GM21381 (cell line): Measurements from ENCODE around the gene TRNT1.

Experiments used
- ATAC-seq: cut with Tn5 transposase; IDR thresholded peaks from one replicate; pipeline ENCODE4 v1.9.1; 2021; ENCODE audit warnings: mild to moderate bottlenecking, moderate library complexity; ENCODE audit not compliant: unreplicated experiment

The TRNT1 gene

DNA sequence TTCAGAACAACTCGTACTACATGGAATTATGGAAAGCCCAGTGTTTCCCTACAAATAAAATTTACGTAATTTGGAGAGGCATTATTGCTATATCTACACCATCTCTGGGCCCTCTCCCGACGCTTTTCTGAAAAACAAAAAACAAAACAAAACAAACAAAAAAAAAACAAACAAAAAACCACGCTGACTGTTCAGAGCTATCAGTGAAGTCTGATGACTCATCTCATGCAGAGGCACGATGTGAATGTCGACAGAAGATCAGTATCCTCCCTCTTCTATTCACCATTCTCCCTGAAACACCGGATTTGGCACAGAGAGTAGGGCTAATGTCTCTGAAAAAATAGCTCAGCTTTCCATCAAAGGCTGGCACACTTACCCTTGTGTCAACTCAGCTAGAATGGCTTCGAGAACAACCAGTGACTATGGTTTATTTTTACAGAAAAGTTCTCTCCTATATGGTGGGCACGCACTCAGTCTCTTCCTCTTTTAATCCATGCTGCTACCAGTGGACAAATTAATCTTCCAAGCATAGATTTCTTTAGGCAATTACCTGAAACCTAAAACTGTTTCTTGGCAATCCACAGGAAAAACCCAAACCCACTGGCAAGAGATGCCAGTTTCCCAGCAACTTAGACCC is 51.2 kb downstream of the TRNT1 start:
- no peak for ATAC-seq

DNA sequence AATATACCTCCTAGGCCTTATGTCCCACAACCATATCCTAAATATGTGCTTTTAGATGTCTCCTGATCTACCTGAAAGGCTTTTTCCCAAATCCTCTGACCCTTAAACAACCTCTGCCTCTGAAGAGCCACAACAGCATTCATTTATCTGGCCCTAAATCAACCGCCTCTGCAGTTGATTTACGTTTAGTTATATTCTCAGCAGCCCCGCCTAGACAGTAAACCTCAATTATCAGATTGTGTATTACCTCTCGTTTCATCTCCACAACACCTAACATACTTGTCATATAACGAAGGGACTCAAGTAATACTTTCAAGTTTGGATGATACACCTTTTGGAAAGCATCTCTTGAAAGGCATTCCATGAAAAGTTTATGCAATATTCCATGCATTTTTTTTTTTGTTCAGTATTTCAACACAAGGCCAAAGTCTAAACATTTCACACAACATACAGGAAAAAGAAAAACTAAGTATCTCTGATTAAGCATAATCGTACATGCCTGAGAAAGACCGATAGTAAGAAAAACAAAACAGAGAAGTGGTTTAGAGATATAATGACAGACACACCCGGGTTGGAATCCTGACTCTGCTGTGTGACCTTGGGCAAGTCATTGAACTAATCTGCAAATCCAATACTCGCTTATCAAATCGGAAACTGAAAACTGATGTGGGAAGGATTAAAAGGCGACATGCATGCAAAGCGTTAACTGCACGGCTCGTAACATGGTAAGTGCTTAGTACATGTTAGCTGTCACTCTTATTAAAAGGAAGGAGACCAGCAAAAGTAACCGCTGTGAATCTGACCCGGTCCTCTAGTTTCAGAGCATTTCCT is 52.0 kb downstream of the TRNT1 start:
- no peak for ATAC-seq

DNA sequence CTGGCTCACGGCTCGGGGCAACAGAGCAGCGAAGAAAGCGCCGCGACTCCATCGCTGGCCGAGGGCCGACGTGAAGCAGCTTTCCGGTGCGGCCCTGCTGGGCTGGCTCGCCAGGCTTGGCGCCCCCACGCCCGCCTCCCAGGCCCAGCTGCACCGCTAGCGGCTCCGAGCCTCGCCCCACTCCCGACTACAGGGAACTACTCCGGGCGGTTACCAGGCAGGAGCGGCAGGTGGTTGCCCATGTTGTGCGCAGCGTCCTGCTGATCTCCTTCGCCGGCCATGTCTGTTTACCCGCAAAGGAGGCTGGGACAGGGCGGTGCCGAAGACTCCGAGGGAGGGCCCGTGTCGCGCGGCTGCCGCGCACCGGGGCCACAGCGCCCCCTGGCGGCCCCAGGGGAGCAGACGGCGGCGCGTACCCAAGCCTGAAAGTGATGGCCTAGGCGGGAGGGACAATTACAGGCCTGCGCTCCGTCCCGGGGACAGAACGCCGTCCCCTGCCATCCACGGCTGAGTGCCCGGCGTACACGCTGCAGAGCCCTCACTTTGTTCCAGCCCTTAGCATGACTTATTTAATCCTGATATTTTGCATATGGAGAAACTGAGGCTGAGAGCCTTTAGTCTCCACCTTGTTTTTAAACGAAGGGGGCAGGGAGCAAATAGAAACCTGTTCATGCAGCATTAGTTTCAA is 52.8 kb downstream of the TRNT1 start, which contains the start of gene CRBN:
Gene CRBN (minus strand): TSS at position 285 of the 688 bp plus-strand sequence. CDS start 4 bp downstream, at position 281.
- ATAC-seq, result peak; percentile 99

DNA sequence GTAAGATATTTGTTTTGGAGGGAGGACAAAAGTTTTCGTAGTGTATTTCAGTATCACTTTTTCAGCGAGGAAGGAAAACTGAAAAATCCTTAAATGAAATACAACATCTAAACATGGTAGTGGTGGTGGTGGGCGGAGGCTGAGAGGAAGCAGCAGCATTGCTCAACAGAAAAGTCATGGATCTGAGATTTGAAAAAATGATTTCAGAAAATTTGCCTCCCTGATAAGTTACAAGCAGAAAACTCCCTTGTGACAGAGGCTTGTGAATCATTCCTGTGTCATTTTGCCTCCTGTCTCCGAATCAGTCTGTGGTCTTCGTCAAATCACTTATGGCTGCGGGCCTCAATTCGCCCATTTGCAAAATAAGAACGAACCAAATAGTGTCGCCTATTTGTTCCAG is 53.7 kb downstream of the TRNT1 start:
- ATAC-seq, result no peak

DNA sequence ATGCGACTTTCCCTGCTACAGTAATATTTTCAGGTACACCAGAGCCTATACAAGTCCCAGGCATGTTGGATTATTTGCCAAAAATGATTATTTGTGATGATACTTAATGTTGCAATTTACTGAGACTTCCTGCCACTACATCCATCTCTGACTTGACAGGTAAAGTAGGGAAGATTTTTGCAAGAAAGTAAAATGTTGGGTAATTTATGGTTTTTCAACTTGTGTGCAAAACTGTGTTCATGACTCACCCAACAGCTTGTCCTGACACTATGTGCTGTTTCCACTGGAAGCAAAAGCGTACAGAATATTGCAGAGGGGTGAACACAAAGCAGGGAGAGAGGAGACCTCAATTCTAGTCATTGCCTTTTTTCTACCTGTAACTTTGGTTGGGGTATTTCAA is 58.1 kb downstream of the TRNT1 start:
- no peak for ATAC-seq

DNA sequence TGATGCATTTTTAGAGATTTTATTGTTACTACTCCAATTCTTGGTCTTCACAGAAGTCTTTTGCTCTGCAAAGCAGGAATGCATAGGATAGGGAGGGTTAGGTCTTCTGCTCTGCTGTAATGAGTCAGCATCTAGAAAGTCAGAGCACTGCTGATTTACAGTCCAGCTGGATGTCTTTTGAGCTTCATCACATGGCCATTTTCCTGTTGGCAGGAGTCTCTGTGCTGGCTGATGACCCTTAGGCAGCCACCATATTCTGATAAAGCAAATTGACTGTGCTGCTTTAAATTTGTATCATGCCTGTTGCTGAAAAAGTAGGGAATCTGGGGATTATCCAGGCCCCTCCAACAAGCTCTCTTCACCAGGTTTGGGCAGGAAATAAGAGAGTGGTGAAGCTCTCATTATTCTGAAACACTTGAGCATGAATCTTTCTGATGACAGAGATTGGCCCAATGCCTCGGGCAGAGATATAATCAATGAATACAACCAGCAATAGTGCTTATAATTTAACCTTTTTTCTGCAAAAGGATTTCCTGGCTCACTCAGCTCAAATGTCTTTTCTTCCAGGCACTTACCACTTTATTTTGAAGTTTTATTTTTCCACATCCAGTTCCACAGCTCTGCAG is 62.5 kb downstream of the TRNT1 start:
- no peak for ATAC-seq

DNA sequence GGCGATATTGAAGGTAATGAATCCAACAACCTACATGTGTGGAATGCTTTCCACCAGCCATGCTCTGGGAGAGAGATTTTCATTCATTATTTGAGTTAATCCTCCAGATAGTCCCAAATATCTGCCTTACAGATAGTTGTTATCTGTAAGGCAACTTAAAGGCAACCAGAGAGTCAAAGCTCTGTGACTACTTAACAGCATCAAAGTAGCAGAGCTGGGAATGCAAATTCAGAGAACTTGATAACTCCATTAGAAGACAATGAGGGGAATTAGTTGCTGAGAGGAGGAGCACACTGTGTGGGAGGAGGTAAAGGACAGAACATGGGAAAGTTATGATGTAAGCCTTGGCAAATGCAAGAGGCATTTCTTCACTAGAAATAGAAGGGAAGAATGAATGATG is 63.2 kb downstream of the TRNT1 start:
- no peak for ATAC-seq

DNA sequence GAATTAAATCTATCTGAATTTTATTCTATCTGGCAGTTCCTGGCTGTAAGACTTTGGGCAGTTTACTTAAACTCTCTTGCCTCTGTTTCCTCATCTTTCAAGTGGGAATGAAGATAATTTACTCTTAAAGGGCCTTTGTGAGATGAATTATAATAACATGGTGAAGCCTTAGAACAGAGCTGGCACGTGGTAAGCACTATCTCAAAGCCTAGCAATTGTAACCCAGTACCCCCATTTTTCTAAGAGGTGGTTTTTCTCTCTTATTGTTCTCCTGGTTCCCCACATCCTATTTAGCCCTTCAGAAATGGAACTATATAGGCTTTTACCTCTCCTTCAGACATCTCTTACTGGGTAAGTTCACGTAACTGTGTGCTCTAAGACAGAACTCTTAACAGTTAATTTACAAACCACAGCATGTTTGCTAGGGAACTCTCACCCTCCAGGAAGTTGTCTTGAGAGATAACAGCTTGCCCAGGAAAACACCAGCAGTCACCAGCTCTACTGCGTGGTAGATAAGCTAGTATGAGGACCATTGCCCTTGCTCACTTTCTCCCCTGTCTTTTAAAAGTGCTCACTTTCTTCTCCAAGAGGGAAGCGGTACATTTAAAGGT is 65.0 kb downstream of the TRNT1 start:
- no peak for ATAC-seq

DNA sequence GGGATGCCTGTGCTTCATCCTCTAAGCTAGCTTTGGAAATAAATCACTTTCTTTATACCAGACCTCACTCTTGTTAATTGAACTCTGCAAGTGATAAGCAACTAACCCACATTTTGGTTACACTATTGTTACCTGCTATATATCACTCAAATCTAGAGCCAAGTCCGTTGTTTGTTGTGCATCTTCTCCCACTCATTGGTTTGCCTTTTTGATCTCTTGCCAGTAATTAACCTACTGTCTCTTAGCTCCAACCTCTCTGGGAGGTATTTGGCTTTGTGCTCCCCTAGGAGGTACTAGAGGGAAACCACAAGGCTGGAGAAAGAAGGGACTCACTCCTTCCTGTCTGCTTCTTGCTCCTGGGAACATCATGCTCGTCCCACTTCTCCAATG is 65.5 kb downstream of the TRNT1 start:
- ATAC-seq, result no peak

DNA sequence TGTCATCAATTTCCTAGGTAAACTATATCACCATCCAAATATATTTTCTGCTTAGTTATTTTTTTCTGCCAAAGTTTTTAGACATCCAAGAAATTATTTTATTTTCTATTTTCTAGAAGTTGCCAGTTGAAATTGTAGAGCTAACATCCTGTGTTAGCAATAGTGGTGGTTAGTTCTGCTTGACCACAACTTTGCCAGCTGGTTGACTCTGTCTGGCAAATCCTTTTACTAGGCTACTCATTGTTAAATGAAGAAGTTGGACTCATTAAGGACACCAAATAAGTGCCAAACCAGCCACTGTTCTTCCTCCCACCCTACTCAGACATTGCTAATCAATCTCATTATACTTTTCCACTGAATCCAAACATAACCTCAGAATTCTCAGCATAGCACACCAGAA is 68.1 kb downstream of the TRNT1 start:
- ATAC-seq, result no peak

DNA sequence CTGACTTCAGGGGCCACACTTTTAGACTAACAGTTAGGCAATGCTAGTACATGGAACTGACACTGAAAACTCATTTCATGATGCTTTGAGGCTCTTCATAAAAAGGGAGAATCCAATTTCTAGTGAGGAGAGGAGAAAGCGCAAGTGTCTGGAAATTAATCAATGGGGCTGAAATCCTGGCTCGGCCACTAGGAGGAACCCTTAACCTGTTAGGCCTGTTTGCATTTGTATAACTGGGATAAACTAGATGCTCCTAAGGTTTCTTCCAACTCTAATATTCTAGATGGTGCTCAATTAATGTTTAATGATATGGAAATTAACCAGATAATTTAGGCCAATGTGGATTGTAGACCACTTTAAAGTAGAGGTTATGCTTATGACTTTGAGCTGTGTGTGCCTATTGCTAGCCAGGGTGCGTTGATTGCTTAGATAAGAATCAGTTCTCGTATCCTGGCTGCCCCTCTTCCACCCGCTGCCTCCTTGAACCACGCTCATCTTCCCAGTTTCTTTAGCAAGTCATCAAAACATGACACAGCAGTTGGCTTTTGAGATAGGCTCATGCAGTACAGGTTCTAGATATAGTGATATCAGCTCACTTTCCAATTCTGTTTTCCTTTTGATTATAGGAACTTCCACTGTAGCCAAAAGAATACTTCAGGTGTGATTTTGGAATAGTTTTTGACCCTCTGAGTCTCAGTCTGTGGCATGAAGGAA is 69.6 kb downstream of the TRNT1 start:
- no peak for ATAC-seq
